T-helper 2 cell (primary cell): ENCODE results near the gene SELP.

Experiments
- DNase-seq, 5 experiments: peaks; one replicate each; pipeline versions ENCODE4 v3.0.0 to v3.0.0-alpha.2; 2012 to 2022

Gene SELP

DNA sequence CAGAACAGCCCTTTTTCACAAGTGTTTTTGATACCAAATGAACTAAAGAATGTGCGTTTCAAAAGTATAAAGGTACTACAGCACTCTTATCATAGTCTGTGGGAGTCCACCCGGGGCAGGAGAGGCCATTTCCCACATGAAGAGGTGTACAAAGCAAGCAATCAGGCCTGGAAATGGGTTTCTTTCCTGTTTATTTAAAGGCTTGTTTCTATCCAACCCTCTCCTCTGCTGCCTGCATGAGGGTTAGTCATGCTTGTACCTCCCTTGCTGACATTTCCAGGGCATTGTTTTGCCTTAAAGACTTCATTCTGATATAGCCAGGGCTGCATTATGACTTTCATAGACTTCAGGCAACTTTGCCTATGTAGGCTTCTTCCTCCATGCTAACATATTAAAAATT lies 11.6 kb downstream of the SELP start:
- no peak for DNase-seq

DNA sequence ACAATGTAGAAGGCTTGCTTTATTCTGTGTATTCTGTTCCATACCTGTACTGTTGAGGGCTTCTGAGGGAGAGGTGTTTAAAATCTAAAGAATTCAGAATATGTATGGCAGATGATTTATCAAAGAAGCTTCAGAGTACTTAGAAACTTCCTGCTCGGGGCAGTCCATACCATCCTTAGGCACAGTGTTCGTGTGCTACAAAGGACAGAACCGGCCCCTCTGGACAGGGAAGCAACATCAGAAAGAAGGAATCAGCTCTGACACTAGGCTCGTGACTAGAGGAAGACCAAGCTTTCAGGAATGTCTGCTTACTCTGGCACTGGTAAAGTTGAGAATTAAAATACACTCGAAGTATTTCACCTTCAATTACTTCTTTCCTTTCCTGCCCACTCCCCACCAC lies 14.1 kb downstream of the SELP start:
- no peak for DNase-seq

DNA sequence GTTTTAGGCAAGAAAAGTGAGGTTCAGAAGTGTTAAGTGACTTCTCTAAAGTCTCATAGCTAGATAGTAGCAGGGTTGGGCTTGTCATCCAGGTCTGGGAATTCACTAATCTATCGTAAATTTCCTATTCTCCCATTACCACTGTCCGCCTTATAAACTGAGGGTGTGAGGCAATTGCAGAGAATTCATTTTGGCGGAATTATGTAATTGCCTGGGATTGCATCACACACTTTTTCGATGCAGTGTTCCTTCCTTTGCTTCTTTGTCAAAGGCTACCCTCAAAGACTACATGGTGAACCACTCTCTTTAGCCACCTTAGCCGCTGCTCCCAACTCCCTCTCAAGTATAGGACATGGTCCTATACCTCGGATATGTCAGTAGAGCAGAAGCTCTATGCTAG lies 19.1 kb downstream of the SELP start:
- DNase-seq = no peak

DNA sequence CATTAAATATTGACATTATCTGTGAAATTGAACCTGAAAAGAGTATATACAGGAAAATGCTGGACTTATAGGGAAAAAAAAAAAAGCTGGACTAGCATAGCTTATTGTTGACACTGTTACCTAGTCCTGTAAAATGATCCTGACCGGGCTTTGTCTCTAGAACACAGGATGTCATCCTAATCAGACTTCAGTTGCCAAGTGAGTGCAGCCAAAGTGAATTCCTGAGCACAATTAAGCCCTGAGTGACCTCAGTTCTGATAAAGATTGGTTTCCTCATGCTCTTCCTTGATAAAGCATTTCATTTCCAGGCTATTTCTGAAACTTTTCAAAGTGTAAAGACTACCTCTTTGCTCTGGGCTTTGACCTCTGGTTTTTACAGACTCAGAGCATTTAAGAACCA lies 19.8 kb downstream of the SELP start:
- DNase-seq = no peak

DNA sequence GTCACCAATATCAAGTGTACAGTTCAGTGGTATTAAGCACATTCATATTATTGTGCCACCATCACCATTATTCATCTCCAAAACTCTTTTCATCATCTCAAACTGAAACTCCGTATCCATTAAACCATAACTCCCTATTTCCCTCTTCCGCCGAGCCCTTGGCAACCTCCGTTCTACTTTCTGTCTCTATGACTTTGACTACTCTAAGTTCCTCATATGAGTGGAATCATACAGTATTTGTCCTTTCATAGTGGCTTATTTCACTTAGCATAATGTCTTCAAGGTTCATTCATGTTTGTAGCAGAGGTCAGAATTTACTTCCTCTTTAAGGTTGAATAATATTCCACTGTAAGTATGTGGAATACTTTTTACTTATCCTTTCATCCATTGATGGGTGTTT lies 21.7 kb downstream of the SELP start:
- DNase-seq = no peak

DNA sequence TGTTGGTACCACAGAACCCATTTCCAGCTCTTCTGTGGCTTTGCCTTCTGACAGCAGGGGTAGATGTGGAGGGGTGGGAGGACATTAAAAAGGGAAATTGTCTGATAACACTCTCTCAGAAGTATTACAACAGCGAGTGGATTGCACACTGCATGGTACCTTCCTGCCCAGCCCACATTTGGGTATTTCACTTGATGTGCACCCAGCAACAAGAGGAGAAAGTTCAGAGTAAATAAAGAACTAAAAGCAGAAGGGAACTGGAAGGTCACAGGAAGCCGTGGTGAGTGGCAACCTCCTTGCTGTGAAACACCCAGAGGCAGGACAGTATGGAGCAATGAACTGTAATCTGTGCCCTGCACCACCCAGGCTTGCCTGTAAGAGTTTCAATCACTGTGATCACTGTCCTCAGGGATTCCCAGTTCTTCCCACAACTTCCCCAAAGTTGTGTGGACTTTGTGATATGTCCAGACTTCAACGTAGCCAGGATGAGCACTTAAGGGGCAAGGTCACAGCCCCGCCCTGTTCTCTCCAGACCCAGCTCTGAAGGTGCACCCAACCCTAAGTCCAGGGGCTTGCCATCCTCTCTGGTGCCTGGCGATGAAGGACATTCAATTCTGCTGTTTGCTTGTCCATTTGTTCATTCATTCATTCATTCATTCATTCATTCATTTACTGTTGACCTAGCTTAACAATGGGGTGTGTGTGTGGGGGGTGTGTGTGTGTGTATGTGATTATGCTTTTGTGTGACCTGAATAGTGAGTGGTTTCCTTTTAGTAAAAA lies 25.0 kb downstream of the SELP start:
- DNase-seq = peak in 3 of 5 experiments; percentile 15 to 92 (median 67)

DNA sequence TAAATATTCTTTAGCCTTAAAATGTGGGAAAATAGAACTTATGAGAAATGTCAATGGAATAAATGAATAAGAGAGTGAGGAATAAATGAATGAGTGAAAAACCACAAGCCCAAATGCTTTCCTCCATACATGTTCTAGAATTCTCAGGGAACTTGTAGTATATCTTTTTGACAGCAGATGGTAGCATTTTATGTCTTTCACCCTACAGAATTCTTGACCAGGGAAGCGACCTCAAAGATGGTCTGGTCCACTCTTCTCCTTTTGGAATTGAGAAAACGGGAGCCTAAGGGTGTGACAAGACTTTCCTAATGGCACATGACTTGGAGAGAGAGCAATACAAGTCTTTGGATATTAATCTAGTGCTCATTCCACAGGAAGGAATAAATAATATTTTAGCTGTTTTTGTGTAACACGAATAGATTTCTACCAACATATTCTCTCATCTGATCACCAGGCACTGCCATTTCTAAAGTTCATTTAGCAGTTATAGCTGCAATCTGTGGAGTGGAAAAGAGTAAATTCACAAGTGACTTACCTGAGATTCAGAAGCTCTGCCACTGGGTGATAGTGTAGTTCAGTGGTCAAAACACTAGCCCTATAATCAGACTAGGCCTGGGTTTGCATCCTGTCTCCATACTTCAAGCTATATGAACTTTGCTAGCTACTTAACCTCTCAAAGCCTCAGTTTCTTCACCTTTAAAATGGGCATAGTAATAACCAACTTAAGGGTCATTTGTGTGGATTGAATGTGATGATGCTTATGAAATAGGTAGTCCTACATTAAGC lies 28.6 kb downstream of the SELP start:
- DNase-seq = peak in 1 of 5 experiments; percentile 49

DNA sequence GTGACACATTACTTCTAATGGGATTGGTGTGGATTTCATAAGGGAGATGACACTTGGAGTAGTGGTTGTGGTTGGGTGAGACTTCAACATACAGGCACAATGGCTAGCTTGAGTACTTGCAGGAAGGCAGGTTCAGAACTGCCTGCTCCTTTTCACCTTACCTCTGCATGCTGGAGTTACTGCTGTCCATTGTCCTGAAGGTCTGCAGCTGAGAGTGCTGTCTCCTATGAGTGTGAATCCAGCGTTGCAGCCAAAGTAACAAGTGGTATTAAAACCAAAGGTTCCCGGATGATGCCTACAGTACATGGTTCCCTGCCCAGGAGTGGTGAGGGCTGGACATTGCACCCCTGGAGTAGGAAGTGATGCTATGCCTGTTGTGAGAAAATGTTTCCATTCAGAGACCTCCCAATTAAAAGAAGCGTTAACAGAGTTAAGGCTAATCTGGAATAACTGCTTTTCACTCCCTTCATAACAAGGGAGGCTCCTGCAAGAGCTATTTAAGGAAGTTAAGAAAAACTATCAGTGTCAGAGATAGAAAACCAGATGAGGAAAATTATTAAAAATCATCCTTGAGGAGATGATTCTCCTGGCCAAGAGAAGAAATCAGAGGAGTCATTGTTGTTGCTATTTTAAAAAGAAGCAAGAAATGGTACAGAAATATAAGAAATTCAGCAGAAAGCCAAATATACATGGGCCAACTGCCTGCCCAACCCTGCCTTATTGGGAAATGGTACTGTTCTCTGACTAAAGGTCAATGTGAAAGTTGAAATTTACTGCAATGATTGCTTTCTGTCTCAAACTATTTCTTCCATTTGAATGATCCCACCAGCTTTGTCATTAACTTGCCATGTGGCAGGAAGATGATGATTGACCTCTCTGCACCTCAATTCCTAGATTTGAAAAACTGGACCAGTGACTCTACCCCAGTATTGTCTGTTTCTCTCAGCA lies 33.9 kb downstream of the SELP start:
- peak in 1 of 5 experiments; percentile 67 for DNase-seq

DNA sequence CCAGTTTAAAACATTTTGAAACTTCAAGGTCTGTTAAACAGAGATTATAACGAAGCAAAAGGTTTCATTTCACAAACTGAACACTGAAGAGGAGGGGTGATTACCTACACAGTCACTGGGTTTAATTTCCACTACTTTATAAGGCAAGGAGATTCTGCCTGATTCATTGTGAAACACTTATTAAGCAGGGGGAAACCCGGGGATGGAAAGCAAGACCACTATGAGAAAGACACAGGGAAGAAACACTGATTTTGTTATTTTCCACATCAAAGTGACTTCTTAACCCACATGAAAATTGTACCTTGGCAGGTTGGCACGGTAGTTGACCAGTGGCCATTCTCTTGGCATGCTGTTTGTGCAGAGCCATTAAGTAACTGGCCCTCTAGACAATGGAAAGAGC lies 35.5 kb downstream of the SELP start:
- DNase-seq = peak in 1 of 5 experiments; percentile 29

DNA sequence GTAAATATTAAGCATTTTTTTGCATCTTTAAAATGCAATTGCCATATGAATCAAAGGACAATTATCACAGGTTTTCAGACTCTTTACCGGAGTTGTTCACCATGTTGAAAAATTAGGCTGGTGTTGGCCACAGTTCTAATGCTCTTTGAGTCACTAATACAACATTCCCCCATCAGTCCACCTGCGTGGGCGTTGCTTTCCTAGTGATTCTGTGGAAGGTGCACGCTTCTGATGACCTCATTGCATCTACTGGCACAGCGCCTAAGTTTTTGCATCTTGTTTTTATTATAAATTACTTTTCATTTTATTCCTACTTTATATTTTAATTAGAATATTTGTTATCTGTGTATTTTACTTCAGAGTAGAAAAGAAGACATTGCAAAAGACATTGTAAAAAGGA lies 39.0 kb downstream of the SELP start:
- no peak for DNase-seq

DNA sequence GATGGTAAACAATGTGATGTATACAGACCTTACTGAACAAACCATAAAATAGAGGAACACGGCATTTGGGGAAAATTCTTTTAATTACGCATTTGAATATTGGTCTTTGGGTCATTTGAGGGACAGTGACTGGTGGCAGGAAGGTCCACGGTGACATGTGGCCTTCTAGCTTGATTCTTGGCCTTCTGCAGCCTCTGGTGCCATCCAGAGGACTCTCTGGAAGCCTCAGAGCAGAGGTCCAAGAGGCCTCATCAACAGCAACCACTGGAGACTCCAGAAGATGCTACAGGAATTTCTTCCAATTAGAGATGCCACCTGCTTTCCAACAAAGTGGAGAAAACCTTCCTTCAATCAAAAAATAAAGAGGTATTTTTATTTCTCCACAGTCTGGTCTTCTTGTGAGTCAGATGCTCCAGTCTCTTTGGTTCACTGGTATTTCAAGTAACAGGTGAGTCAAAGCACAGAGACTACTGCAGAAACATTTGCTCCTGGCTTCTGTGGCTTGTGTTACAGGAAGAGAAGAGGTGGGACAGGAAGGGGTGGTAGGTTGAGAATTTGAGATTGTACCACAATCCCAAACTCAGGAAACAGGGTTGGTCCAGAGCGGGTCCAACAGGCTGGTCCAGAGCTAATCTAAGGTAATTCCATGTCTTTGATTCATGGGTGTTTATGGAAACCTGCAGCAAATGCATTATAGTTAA lies 41.0 kb downstream of the SELP start:
- peak in 1 of 5 experiments; percentile 58 for DNase-seq

DNA sequence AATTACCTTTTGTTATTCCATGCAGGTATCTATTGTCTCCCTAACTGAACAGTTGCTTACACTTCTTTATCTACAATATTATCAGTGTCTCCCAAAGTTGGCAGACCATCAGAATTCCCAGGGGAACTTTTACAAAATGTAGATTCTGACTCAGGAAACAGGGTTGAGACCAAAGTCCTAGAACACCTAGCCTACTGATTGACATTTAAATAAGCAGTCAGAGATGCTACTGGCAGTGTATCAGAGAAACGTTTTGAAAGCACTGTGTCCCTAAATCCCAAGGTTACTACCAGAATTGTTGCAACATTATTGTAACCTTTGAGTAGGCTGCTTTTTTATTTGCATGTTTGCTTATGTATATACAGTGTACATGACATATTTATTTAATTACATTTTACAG lies 41.8 kb downstream of the SELP start:
- no peak for DNase-seq

DNA sequence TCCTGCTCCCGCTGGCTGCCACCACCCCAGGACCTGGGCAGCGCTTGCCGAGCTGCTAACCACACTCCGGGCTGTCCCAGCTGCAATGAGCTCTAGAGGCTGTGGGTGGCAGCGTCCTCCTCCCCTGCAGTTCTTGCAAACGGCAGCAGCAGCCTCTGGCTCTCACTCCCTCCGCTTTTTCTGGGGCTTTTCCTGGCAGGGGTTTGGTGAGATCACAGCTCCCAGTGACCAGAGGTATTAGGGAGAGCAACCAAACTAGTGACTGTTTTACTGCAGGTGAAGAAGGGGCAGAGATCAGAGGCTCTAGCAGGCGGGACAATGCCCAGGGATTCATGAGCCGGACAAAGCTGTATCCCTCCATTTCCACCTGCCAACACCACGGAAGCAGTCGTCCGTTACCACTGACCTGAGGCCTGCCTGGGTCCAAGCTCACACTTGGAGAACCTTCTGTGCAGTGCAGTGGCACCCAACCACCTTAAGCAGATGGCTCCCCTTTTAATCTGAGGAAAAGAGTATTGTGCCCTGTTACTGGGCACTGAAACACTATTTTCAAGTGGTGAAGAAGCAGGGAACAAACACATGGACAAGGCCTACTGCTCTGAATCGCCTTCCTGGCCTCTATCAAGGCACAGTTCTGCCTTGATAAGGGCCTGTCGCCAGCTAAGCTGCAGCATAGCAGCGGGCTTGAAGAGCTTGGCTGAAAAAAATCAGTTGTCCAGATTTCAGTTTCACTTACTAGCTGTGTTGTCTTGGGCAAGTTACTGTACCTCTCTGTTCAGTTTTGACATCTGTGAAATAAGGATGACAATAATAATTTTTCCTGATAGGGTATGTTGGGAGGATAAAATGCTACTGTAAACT lies 43.3 kb downstream of the SELP start, which contains the start of gene F5:
F5 (minus strand) TSS at position 87 of the 861 bp plus-strand sequence. CDS start 95 bp downstream, outside the sequence.
- peak; percentile 37 to 90 (median 62) for DNase-seq

DNA sequence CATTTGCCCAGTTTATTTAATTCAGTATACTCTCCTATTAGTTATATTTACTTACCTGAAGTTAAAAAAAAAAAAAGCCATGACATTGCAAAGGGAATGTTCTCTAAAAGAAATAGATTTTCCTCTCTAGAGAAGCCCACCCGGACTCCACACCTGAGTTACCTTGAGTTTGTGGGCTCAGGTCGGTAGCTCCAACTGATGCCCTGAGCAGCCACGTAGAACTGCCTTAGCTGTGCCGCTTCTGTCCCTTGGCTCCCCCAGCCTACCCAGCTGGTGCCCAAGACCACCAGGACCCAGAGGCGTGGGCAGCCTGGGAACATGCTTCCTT lies 43.9 kb downstream of the SELP start:
- DNase-seq = no peak

DNA sequence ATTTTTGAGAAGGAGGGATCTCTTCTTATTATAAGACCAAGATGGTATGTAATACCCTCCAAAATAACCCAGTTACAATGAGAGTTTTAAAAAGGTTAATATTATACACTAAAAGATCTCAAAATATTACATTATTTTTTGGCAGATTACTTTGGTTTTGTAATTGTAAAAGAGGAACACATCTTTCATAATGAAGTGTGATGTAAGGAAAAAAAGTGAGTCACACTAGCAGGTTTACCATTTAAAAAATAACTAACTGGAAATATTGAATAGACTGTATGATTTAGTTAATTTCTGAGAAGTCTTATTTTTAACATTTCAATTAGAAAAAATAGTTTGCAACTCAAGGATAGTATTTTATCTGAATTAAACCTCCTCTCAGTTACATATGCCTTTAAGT lies 44.7 kb downstream of the SELP start:
- DNase-seq = no peak

DNA sequence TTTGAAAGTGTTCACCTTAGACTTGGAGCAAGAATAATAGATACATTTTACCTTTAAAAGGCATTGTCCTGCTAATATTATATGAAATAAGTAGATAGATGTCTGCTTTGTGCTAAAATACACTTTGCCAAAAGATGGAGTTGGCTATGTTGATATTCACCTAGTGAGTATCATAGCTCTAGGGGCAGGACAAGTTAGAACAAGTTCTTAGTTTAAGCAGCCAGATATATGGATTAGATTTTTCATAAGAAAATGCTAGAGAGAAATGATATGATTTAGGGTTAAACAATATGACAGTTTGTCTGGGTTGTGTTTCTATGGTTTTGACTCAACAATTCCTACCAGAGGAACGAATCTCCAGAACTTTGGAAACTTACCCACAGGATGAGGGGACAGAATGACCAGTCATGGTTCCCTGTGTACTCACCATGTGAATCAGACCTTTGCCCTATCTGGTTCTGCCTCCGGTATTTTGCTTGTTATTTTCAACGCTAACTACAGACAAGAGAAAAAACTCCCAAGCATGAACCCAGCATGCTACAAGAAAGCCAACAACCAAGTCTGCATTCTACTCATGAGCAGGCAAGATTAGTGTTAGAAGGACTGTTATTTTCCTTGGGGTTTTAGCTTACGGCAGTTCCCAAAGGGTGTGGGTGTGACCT lies 45.3 kb downstream of the SELP start:
- peak in 1 of 5 experiments; percentile 20 for DNase-seq

DNA sequence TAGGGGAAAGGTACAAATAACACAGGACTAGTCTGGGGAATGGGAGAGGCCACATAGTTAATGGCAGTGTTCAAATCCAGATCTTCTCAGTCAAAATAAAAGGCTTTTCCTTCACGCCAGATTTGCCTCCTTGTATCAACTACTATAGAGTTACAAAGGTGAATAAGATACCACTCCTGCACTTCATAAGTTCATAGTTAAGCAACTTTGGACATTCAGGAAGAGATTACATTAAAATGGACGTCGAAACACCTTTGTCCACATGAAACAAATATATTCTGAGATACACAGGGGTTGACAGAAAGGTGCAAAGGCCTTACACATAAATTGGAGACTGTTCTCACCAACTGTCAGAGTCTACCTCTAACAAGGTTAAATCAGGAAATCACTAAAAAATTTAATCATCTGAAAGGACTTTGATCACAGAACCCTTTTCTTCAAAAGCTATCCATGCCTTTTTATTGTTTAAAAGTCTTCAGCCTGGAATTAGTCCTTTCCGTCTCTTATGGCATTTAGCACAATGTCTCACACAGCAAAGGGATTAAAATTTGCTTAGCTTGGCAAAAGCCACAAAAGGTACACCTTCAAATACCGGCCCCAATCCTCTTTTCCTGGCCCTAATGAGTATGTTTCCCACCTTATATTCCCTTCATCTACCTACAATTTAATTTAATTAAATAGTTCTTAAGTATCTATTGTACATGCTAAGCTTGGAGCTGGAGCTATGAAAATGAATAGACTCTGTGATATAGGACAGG lies 51.8 kb downstream of the SELP start:
- DNase-seq = no peak

DNA sequence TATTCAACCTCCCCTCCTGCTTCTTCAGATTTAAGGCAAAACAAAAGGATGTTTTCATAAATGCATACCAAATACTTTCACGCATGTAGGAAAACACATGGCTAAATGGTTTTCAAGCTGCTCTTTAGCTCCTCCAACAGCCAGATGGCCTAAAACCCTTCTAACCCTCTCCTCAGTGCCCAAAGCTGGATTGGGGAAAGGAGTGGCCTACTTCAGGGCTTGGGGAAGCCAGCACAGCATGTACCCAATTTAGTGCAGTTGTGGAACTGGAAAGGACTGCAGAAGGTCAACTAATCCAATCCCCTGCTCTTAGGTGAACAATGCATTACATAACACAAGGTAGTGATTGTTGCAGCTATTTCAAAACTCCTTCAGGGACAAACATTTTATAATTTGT lies 53.0 kb downstream of the SELP start:
- no peak for DNase-seq

DNA sequence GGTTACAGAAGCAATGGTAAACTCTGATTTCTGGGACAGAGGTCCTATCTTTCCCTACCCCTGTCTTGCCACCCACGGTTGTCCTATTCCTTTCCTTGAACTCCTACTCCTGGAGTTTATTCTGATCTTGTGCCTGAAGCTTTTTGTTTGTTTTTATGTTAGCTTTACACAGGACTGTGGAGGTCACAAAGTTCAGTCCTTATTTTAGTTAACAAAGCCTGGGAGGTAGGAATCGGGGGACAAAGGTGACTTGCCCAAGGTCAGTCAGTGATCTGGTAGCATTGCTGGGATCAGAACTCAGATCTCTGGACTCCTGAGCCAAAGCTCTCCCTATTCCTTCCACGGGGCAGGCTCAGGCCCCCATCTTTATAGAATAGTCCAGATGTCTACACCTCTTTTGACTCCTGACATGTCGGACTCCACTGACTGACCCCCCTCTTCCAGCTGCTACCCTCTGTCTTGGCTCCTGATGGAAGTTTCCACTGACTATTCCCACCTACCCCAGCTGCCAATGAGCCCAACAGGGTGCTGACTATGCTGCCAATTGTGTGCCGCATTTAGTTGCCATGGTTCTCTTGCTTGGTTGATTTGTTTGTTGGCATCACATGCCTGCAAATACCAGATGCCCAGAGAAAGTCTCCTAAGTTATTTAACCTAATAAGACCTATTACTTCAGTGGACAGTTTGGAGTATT lies 53.5 kb downstream of the SELP start:
- DNase-seq = no peak
